Measurements from ENCODE around the gene DCAF12L2.
"Not testable (repeated sequence)": the region's sequence is repeated elsewhere in the genome, so short reads cannot be mapped to it uniquely, and the experiment has no call there.

Gene DCAF12L2

GRCh38 chrX:126165721-126166461, at the start of gene DCAF12L2:
DCAF12L2 (minus strand) TSS chrX:126166289; CDS start chrX:126165924, 365 bp downstream.
- DNase-seq (ENCODE audit: insufficient read length, low spot score) (no peak), FAIRE-seq (no peak)

GRCh38 chrX:126190888-126191287, 24.8 kb upstream of the DCAF12L2 start:
- not testable (repeated sequence) for DNase-seq (ENCODE audit: insufficient read length, low spot score); FAIRE-seq

- DNase-seq (ENCODE audit: insufficient read length, low spot score) (no peak), FAIRE-seq (no peak)
Observed at GRCh38 chrX:126177133-126177840, 11.2 kb upstream of the DCAF12L2 start.

- no peak for FAIRE-seq
- no peak for DNase-seq (ENCODE audit: insufficient read length, low spot score)
Observed at GRCh38 chrX:126170720-126171119, 4.6 kb upstream of the DCAF12L2 start.

GRCh38 chrX:126167560-126167959, 1.5 kb upstream of the DCAF12L2 start:
- no peak for DNase-seq (ENCODE audit: insufficient read length, low spot score)
- FAIRE-seq: no peak

- DNase-seq (ENCODE audit: insufficient read length, low spot score): no peak
- FAIRE-seq: no peak
Observed at GRCh38 chrX:126165401-126165720, 728 bp downstream of the DCAF12L2 start.

- FAIRE-seq: no peak
- DNase-seq (ENCODE audit: insufficient read length, low spot score): no peak
Observed at GRCh38 chrX:126164689-126165400, 1.2 kb downstream of the DCAF12L2 start.

GRCh38 chrX:126164226-126164625, 1.9 kb downstream of the DCAF12L2 start:
- FAIRE-seq: no peak

GRCh38 chrX:126141014-126141413, 25.1 kb downstream of the DCAF12L2 start:
- FAIRE-seq (no peak), DNase-seq (ENCODE audit: insufficient read length, low spot score) (no peak)

More at GRCh38 chrX:126164226-126164625, 1.9 kb downstream of the DCAF12L2 start:
- no peak for DNase-seq (ENCODE audit: insufficient read length, low spot score)

GRCh38 chrX:126137899-126138298, 28.2 kb downstream of the DCAF12L2 start:
- DNase-seq (ENCODE audit: insufficient read length, low spot score): no peak

GRCh38 chrX:126124721-126125120, 41.4 kb downstream of the DCAF12L2 start:
- FAIRE-seq (no peak), DNase-seq (ENCODE audit: insufficient read length, low spot score) (no peak)

More at GRCh38 chrX:126137899-126138298, 28.2 kb downstream of the DCAF12L2 start:
- no peak for FAIRE-seq
